ENCODE results near the gene ITSN1. TPM values are rescaled to one million over a fixed set of nuclear protein-coding genes. Genes with fewer than 3 reads are reported as not detected.

The ITSN1 gene
- total RNA-seq, 4 donors from 2014 or later, result 33.0 to 50.5 (median 45.9) TPM

DNA sequence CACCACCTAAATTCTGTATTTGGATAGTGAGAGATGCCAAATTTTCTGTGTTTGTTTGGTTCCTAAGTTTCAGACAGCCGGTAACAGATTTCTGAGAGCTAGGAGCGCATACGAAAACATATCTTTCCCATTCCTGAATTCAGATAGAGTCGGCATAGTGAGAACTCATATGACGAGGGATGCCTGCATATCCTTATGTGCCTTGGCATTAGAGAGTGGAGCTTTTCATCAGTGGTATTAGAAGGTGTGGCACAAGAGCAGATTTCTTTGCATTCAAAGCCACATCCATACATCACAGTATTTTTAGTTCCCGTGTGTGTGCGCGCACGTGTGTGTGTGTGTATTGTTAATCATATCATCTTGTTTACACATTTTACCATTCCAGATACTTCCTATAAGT lies 187.5 kb downstream of the ITSN1 start:
- Histone ChIP-seq H3K4me3 (no peak overlapping the region), H3K36me3 (peaks cover 0 to 48% of the 10 kb centered on the region in 2 donors), H3K27me3 (no peaks in the 10 kb centered on the region), H3K9me3 (no peaks in the 10 kb centered on the region), H3K27ac (no peak overlapping the region), H3K4me1 (peaks cover 4 to 45% (median 16%) of the 10 kb centered on the region in 3 donors)
- WGBS, 2 donors (ENCODE audit: low coverage in 1 of 2), result 91 to 93% methylated on average over 9 of the region's 9 CpGs
- TF ChIP-seq POLR2AphosphoS5 (IDR thresholded peaks at IDR 0.05) (no peak), CTCF (IDR thresholded peaks at IDR 0.05) (no peak)
- no peak for ATAC-seq

GRCh38 chr21:33831962-33832659 lies 189.8 kb downstream of the ITSN1 start:
- H3K36me3 ChIP-seq, result peaks cover 0 to 70% of the 10 kb centered on the region in 2 donors
- TF ChIP-seq POLR2AphosphoS5 (IDR thresholded peaks at IDR 0.05), result no peak
- TF ChIP-seq CTCF (IDR thresholded peaks at IDR 0.05), result no peak
- TF ChIP-seq EP300 (IDR thresholded peaks at IDR 0.05), result no peak
- no peak for TF ChIP-seq POLR2A (IDR thresholded peaks at IDR 0.05)
- peaks cover 0 to 23% (median 5%) of the 10 kb centered on the region in 3 donors for H3K4me1 ChIP-seq
- no peaks in the 10 kb centered on the region for H3K27me3 ChIP-seq
- no peak for ATAC-seq
- H3K27ac ChIP-seq, result no peak overlapping the region
- WGBS, 2 donors (ENCODE audit: low coverage in 1 of 2), result 61 to 70% methylated on average over 8 to 16 of the region's 17 CpGs
- H3K4me3 ChIP-seq, result no peak overlapping the region
- H3K9me3 ChIP-seq, result no peaks in the 10 kb centered on the region

GRCh38 chr21:33834801-33835500 lies 192.7 kb downstream of the ITSN1 start:
- ATAC-seq, result no peak
- Histone ChIP-seq H3K4me3 (no peak overlapping the region), H3K27me3 (no peaks in the 10 kb centered on the region), H3K36me3 (peaks cover 0 to 83% of the 10 kb centered on the region in 2 donors), H3K9me3 (no peaks in the 10 kb centered on the region), H3K4me1 (no peaks in the 10 kb centered on the region), H3K27ac (no peak overlapping the region)
- WGBS, 2 donors (ENCODE audit: low coverage in 1 of 2), result 80 to 96% methylated on average over 4 of the region's 5 CpGs
- no peak for TF ChIP-seq EP300 (IDR thresholded peaks at IDR 0.05)
- no peak for TF ChIP-seq CTCF (IDR thresholded peaks at IDR 0.05)
- TF ChIP-seq POLR2AphosphoS5 (IDR thresholded peaks at IDR 0.05), result no peak
- TF ChIP-seq POLR2A (IDR thresholded peaks at IDR 0.05), result no peak

GRCh38 chr21:33835920-33836319 lies 193.6 kb downstream of the ITSN1 start:
- no peak for ATAC-seq
- 94 to 97% methylated on average over 4 of the region's 4 CpGs for WGBS, 2 donors (ENCODE audit: low coverage in 1 of 2)
- no peak overlapping the region for H3K27ac ChIP-seq
- H3K36me3 ChIP-seq, result peaks cover 0 to 78% of the 10 kb centered on the region in 2 donors
- no peaks in the 10 kb centered on the region for H3K9me3 ChIP-seq
- H3K27me3 ChIP-seq, result no peaks in the 10 kb centered on the region
- TF ChIP-seq POLR2AphosphoS5 (IDR thresholded peaks at IDR 0.05), result no peak
- TF ChIP-seq POLR2A (IDR thresholded peaks at IDR 0.05), result no peak
- TF ChIP-seq CTCF (IDR thresholded peaks at IDR 0.05), result no peak
- no peak for TF ChIP-seq EP300 (IDR thresholded peaks at IDR 0.05)
- no peaks in the 10 kb centered on the region for H3K4me1 ChIP-seq
- no peak overlapping the region for H3K4me3 ChIP-seq

DNA sequence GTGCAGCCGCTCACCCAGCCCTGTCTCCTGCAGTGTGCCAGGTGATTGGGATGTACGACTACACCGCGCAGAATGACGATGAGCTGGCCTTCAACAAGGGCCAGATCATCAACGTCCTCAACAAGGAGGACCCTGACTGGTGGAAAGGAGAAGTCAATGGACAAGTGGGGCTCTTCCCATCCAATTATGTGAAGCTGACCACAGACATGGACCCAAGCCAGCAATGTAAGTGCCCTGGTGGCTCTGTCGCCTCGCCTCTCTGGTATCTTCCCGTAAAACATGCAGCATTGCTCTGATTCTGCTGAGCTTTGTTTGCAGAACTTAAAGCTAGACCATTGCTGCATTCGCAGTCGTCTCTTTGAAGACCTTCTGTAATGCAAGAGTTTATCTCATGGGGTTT lies 194.1 kb downstream of the ITSN1 start:
- no peak for ATAC-seq
- Histone ChIP-seq H3K4me1 (no peaks in the 10 kb centered on the region), H3K9me3 (no peaks in the 10 kb centered on the region), H3K36me3 (peaks cover 0 to 74% of the 10 kb centered on the region in 2 donors), H3K27me3 (no peaks in the 10 kb centered on the region), H3K27ac (no peak overlapping the region), H3K4me3 (no peak overlapping the region)
- 84 to 92% methylated on average over 5 to 6 of the region's 11 CpGs for WGBS, 2 donors (ENCODE audit: low coverage in 1 of 2)
- TF ChIP-seq POLR2AphosphoS5 (IDR thresholded peaks at IDR 0.05), result no peak
- TF ChIP-seq POLR2A (IDR thresholded peaks at IDR 0.05), result no peak
- TF ChIP-seq EP300 (IDR thresholded peaks at IDR 0.05), result no peak
- no peak for TF ChIP-seq CTCF (IDR thresholded peaks at IDR 0.05)
